GM12873 (cell line): ENCODE measurements around the gene MMD2.

ENCODE experiments used
- TF ChIP-seq, protein P1 (sequence below): IDR thresholded peaks from 2 replicates; pipeline ENCODE4 v1.5.1; 2012; ENCODE audit warnings: low read depth, mild to moderate bottlenecking, moderate library complexity, low read length, control low read depth; ENCODE audit not compliant: insufficient read depth; ENCODE audit errors: missing control alignments

Gene MMD2, protein sequence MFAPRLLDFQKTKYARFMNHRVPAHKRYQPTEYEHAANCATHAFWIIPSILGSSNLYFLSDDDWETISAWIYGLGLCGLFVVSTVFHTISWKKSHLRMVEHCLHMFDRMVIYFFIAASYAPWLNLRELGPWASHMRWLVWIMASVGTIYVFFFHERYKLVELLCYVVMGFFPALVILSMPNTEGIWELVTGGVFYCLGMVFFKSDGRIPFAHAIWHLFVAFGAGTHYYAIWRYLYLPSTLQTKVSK

DNA sequence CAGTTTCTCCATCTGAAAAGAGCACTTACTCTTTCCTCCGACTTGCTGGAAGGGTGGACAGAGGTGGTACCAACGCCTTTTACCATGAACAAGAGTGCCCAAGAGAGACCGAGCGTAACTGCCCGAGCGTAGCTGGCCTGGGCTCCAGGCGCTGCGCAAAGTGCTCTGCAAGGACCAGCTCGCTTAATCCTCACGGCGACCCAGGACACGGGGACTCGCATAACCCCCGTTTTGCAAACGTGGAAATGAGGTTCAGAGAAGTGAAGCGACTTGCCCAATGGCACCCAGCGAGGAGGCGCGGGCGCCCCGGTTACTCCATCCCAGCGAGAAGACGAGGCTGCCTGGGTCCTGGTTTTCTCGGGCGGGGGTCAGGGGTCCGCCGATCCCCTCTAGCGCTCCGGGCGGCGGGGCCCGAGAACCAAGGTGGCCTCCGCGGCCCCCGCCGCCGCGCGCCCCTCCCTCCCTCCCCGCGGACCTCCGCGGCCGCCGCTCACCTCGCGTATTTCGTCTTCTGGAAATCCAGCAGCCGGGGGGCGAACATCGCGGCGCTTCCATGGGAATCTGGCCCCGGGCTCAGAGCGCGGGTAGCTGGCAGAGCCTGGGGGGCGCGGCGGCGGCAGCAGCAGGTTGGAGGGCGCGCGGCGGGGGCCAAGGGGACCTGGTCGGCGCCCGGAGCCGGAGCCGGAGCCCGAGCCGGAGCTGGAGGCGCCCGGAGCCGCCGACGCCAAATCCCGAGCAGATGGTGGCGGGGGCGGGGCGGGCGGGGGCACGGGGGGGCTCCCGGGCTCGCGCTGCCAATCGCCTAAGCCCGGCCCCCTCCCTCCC lies at the start of gene MMD2:
MMD2 (minus strand) TSS at position 711 of the 825 bp plus-strand sequence; CDS start at position 541, 170 bp downstream.
- TF ChIP-seq, protein P1, sequence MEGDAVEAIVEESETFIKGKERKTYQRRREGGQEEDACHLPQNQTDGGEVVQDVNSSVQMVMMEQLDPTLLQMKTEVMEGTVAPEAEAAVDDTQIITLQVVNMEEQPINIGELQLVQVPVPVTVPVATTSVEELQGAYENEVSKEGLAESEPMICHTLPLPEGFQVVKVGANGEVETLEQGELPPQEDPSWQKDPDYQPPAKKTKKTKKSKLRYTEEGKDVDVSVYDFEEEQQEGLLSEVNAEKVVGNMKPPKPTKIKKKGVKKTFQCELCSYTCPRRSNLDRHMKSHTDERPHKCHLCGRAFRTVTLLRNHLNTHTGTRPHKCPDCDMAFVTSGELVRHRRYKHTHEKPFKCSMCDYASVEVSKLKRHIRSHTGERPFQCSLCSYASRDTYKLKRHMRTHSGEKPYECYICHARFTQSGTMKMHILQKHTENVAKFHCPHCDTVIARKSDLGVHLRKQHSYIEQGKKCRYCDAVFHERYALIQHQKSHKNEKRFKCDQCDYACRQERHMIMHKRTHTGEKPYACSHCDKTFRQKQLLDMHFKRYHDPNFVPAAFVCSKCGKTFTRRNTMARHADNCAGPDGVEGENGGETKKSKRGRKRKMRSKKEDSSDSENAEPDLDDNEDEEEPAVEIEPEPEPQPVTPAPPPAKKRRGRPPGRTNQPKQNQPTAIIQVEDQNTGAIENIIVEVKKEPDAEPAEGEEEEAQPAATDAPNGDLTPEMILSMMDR: no peak

DNA sequence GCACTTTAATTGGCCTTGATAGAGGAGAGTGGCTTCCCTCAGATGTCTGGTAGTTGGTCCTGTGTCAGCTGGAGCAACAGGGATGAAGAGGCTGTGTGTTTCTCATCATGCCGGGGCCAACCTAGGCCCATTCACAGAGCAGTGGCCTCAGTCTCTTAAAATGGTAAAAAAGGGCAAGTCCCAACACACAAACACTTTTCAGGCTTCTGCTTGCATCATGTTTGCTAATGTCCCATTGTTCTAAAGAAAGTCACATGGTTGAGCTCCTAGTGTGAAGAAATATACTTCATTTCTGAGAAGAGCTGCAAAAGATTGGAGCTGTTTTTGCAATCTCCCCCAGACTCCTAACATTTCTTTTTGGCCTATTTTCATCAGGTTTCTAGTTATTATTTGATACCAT lies 46.1 kb upstream of the MMD2 start:
- TF ChIP-seq, protein P1: no peak

DNA sequence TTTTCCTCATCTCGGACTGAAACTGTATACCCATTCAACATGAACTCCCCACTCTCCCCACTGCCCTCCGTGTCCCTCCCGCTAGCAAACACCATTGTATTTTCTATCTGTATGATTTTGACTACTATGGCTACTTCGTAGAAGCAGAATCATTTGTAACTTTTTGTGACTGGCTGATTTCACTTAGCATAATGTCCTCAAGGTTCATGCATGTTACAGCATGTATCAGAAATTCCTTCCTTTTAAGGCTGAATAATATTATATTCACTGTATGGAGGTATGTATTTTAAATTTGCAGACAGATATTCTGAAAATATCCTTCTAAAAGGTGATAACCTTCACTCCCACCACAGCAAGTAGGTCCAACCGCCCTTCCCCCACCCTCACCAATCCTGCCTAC lies 42.9 kb upstream of the MMD2 start:
- TF ChIP-seq, protein P1: no peak

DNA sequence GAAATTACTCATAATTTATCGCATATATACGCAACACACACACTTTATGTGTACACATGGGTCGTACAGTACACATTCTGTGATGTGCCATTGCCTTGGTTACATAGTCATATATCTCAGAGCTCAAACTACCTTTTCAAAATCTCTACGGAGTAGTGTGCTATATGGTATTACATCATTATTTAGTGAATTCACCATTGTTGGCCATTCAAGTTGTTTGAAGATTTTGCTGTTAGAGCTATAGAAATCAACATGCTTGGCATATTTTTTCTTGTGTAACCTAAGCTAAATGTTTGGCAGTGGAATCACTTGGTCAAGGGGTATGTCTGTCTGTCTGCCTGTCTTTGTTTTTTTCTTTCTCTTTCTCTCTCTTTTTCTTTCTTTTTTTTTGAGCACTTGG lies 42.0 kb upstream of the MMD2 start:
- TF ChIP-seq, protein P1: no peak

DNA sequence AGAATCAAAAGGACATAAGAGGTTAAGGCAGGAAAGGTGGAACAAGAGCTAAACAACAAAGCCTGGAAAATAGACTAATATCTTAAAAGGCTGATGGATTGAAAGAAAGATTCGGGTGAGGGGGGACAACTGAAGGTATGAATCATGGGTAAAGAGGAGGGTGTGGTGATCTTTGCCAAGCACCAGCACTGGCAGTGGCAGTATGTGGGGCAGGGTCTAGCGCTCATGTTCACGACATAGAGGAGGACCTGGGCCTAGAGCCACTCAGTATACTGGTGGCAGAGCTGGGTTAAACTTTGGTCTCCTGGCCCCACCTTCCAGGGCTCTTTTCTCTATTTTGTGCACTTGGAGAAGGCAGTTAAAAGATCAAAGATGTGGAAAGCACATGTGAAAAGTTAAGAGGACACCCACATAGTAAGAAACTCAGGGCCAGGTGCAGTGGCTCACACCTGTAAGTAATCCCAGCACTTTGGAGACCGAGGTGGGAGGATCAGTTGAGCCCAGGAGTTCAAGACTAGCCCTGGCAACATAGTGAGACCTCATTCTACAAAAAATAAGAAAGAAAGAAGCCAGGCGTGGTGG lies 40.5 kb upstream of the MMD2 start:
- TF ChIP-seq, protein P1: no peak

DNA sequence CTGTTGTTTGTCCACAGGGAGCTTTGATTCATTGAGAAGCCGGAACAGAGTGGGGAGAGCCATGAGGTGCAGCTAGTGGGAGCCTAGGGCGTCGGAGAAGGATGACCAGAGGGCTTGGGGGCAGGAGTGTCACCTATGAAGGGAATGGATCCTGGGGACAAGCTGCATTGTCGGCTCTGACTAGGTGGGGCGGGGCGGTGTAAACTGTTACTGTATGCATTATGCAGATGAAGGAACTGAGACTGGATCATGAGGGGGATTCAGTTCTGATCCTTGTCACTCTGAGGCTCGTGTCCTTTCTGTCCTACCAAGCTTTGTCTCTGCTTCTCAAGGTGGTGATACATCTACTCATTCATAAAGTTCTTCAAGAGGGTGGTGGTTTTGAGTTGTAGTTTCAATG lies 39.9 kb upstream of the MMD2 start:
- TF ChIP-seq, protein P1: no peak

DNA sequence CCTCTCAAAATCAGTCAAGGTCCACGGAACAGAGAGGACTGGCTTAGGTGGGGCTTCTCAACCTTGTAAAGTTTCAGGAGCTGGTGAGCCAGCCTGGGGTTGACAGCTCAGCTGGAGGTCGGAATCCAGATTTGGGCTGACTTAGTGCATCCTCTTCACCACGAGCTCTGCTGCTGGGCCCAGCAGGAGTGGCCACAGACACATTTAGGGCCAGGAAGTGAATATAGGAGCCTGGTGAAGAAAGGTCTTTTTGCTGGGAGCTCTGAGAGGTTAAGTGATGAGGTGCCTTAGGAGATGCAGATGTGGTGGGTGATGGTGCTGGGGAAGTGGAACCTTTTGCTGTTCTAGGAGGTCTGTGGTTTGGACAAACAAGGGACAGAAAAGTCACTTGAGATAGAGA lies 39.3 kb upstream of the MMD2 start:
- TF ChIP-seq, protein P1: no peak
